DOHH2 (cell line): ENCODE results near the gene PRLH.

ENCODE experiments used
- H3F3A ChIP-seq: fragments of 200-600 bp; sonication (generic), shearing (Covaris generic); 2 replicates; pipeline ENCODE4 v1.6.0; 2016; ENCODE audit warnings: antibody characterized with exemption, mild to moderate bottlenecking; ENCODE audit not compliant: control insufficient read depth, insufficient read depth
- H3K27ac ChIP-seq: fragments of 200-600 bp; sonication (generic); 2 replicates; pipeline ENCODE4 v1.5.1; 2014; ENCODE audit warnings: low read depth, mild to moderate bottlenecking, low read length, moderate library complexity
- H3K27me3 ChIP-seq: fragments of 200-600 bp; sonication (generic); 2 replicates; pipeline ENCODE4 v1.6.1; 2014; ENCODE audit warnings: mild to moderate bottlenecking, low read length, mixed read lengths; ENCODE audit not compliant: control insufficient read depth
- H3K36me3 ChIP-seq: fragments of 200-600 bp; sonication (generic); 2 replicates; pipeline ENCODE4 v1.6.1; 2014; ENCODE audit warnings: mild to moderate bottlenecking, low read length, moderate library complexity, mixed read lengths; ENCODE audit not compliant: control insufficient read depth
- H3K4me1 ChIP-seq: fragments of 200-600 bp; sonication (generic); 2 replicates; pipeline ENCODE4 v1.6.1; 2014; ENCODE audit warnings: mild to moderate bottlenecking, low read length, mixed read lengths; ENCODE audit not compliant: control insufficient read depth
- H3K4me2 ChIP-seq: fragments of 200-600 bp; sonication (generic); 2 replicates; pipeline ENCODE4 v1.6.0; 2014; ENCODE audit warnings: mild to moderate bottlenecking, low read length, moderate library complexity
- H3K4me3 ChIP-seq: fragments of 200-600 bp; sonication (generic); 2 replicates; pipeline ENCODE4 v1.5.1; 2014; ENCODE audit warnings: mild to moderate bottlenecking, low read length, mixed read lengths
- H3K79me2 ChIP-seq: fragments of 200-600 bp; sonication (generic); 2 replicates; pipeline ENCODE4 v1.6.1; 2014; ENCODE audit warnings: mild to moderate bottlenecking, low read length, mixed read lengths; ENCODE audit not compliant: control insufficient read depth
- H3K9me2 ChIP-seq: fragments of 200-600 bp; sonication (generic); replicated peaks from 2 replicates; pipeline ENCODE4 v1.6.1; 2014; ENCODE audit warnings: mild to moderate bottlenecking, low read length, mixed read lengths; ENCODE audit not compliant: control insufficient read depth
- H3K9me3 ChIP-seq: fragments of 200-600 bp; sonication (generic); 2 replicates; pipeline ENCODE4 v1.6.1; 2014; ENCODE audit warnings: antibody characterized with exemption, low read length, mixed read lengths; ENCODE audit not compliant: control insufficient read depth, insufficient read depth
- H4K20me1 ChIP-seq: fragments of 200-600 bp; sonication (generic); 2 replicates; pipeline ENCODE4 v1.6.0; 2014; ENCODE audit warnings: low read depth, mild to moderate bottlenecking, antibody characterized with exemption, low read length, moderate library complexity; ENCODE audit not compliant: control insufficient read depth, insufficient read depth
- EZH2phosphoT487 ChIP-seq: fragments of 200-600 bp; sonication (generic); IDR thresholded peaks from 2 replicates; pipeline ENCODE4 v1.6.1; 2017; ENCODE audit warnings: borderline replicate concordance, mild to moderate bottlenecking, antibody characterized with exemption, low read length, moderate library complexity, mixed read lengths
- TF ChIP-seq, protein P1 (sequence below): fragments of 200-600 bp; sonication (generic); IDR thresholded peaks from one replicate; pipeline ENCODE4 v1.5.1; 2014; ENCODE audit warnings: antibody characterized with exemption, mild to moderate bottlenecking, low read depth, low read length; ENCODE audit not compliant: poor library complexity, severe bottlenecking

PRLH gene

DNA sequence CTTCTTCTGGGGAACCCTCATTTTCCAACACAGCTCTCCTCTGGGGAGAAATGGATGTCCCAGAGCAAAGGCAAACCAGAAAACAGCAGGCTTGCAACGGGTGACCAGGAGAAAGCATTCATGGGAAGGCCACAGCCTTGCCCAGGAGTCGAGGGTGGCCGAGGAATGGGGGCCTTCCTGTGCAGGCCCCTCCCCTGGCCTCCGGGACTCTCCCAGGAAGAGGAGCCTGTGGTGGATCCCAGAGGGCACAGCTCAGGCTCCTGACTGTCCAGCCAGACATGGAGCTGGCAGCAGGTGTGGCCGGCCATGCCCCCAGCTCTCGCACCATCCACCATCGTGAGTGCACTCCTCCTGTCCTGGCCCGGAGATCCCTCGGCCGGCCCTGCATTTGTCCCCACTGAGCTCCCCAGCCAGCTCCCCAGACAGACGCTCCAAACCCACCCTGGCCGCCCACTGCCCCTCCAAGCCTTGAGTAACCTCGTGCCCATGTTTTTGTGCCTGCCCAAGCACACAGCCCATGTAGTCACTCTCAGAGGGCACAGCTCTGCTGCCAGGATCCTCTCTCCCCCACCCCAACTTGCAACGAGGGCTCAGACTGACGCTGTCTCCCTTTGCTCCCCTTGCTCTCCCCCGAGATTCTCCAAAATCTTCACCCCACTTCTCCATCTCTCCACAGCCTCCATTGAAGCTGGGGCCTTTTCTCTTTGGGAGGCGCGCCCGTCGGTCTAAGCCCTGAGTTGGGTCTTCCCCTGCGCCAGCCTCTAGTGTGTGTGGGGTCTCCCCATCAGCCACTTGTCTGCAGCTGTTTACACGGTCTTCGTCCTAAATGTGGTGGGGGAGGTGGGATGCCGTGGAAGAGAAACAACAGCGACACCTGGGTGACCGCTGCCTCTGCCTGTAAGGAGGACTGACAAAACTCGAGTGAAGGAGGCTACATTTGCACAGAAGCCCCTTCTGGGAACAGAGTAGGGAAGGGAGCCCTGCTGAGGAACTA is 9.8 kb downstream of the PRLH start:
- Histone ChIP-seq H4K20me1 (no peaks in the 10 kb centered on the region), H3K79me2 (no peaks in the 10 kb centered on the region), H3K27ac (no peak overlapping the region), H3K4me1 (no peaks in the 10 kb centered on the region), H3F3A (no peaks in the 10 kb centered on the region), H3K27me3 (peaks cover 7% of the 10 kb centered on the region; the same call in 1 of the 2 replicates), H3K9me3 (no peaks in the 10 kb centered on the region), H3K4me3 (no peak overlapping the region), H3K36me3 (no peaks in the 10 kb centered on the region), H3K9me2 (no peaks in the 10 kb centered on the region), H3K4me2 (no peak overlapping the region)
- TF ChIP-seq EZH2phosphoT487: no peak
- TF ChIP-seq, protein P1, sequence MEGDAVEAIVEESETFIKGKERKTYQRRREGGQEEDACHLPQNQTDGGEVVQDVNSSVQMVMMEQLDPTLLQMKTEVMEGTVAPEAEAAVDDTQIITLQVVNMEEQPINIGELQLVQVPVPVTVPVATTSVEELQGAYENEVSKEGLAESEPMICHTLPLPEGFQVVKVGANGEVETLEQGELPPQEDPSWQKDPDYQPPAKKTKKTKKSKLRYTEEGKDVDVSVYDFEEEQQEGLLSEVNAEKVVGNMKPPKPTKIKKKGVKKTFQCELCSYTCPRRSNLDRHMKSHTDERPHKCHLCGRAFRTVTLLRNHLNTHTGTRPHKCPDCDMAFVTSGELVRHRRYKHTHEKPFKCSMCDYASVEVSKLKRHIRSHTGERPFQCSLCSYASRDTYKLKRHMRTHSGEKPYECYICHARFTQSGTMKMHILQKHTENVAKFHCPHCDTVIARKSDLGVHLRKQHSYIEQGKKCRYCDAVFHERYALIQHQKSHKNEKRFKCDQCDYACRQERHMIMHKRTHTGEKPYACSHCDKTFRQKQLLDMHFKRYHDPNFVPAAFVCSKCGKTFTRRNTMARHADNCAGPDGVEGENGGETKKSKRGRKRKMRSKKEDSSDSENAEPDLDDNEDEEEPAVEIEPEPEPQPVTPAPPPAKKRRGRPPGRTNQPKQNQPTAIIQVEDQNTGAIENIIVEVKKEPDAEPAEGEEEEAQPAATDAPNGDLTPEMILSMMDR: no peak

DNA sequence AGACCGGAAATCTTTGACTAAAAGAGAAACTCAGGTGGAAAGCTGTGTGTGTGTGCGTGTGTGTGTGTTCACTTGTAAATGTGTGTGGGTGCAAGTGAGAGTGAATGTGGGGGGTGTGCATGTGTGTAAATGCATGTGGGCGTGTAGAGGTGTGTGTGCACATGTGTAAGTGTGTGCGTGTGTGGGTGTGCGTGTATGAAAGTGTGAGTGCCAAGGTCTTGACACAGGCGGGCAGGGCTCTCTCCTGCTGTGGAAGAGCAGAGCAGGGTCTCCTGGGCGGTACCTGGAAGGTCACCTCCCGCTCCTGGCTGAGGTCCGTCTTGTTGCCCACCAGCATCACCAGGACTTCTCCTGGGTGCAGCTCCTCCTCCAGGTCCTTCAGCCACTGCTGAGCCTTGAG is 10.6 kb downstream of the PRLH start:
- H3K79me2 ChIP-seq: no peaks in the 10 kb centered on the region
- H3K36me3 ChIP-seq: no peaks in the 10 kb centered on the region
- H3K4me2 ChIP-seq: no peak overlapping the region
- H3K4me1 ChIP-seq: no peaks in the 10 kb centered on the region
- H3K27ac ChIP-seq: no peak overlapping the region
- H3K9me3 ChIP-seq: no peaks in the 10 kb centered on the region
- no peaks in the 10 kb centered on the region for H3K9me2 ChIP-seq
- no peaks in the 10 kb centered on the region for H4K20me1 ChIP-seq
- TF ChIP-seq EZH2phosphoT487: no peak
- TF ChIP-seq, protein P1: no peak
- H3K27me3 ChIP-seq: peaks cover 7% of the 10 kb centered on the region; the same call in 1 of the 2 replicates
- no peaks in the 10 kb centered on the region for H3F3A ChIP-seq
- H3K4me3 ChIP-seq: no peak overlapping the region

DNA sequence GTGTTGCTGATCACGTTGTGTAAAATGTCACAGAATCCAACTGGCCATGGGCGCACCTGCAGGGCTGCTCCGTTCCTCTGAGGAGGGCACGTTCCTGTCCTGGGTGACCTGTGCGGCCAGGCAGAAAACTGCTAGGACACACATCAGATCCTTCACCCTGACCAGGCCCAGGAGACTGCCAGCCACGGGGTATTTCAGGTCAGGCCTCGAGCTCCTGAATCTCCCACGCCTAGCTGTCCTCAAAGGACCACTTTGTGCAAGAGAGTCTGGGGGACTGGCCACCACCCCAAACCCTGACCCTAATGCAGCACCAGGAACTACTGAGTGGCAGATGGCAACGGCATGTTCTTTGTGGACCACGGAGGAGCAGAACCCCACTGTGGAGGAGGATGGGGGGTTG is 11.1 kb downstream of the PRLH start:
- Histone ChIP-seq H3K4me3 (no peak overlapping the region), H3K9me2 (no peaks in the 10 kb centered on the region), H3K36me3 (no peaks in the 10 kb centered on the region), H3F3A (no peaks in the 10 kb centered on the region), H3K9me3 (no peaks in the 10 kb centered on the region), H4K20me1 (no peaks in the 10 kb centered on the region), H3K27me3 (peaks cover 6% of the 10 kb centered on the region; the same call in 1 of the 2 replicates), H3K4me2 (no peak overlapping the region), H3K4me1 (no peaks in the 10 kb centered on the region), H3K27ac (no peak overlapping the region), H3K79me2 (no peaks in the 10 kb centered on the region)
- no peak for TF ChIP-seq EZH2phosphoT487
- TF ChIP-seq, protein P1: no peak
